Measurements from ENCODE around the gene ITPKA.
"Not testable (repeated sequence)": the region's sequence is repeated elsewhere in the genome, so short reads cannot be mapped to it uniquely, and the experiment has no call there.

ITPKA gene

GRCh38 chr15:41493205-41493901 lies at the start of gene ITPKA:
TSS of gene ITPKA (plus strand) at chr15:41493874. CDS start at chr15:41493928, 54 bp downstream.
- DNase-seq (ENCODE audit: low read depth in 2 of 2), result peak; percentile 87 to 89

GRCh38 chr15:41445399-41445798 lies 48.3 kb upstream of the ITPKA start:
- no peak for DNase-seq (ENCODE audit: low read depth in 2 of 2)

GRCh38 chr15:41462084-41462795 lies 31.4 kb upstream of the ITPKA start:
- no peak for DNase-seq (ENCODE audit: low read depth in 2 of 2)

- DNase-seq (ENCODE audit: low read depth in 2 of 2), result no peak
These were observed 28.6 kb upstream of the ITPKA start for GRCh38 chr15:41464889-41465580.

GRCh38 chr15:41465822-41466421 lies 27.8 kb upstream of the ITPKA start:
- no peak for DNase-seq (ENCODE audit: low read depth in 2 of 2)

- DNase-seq (ENCODE audit: low read depth in 2 of 2), result no peak
These were observed 27.0 kb upstream of the ITPKA start for GRCh38 chr15:41466711-41467110.

GRCh38 chr15:41469644-41470043 lies 24.0 kb upstream of the ITPKA start:
- not testable (repeated sequence) for DNase-seq (ENCODE audit: low read depth in 2 of 2)

- DNase-seq (ENCODE audit: low read depth in 2 of 2), result no peak
These were observed 20.3 kb upstream of the ITPKA start for GRCh38 chr15:41473418-41473817.

- DNase-seq (ENCODE audit: low read depth in 2 of 2), result no peak
These were observed 19.2 kb upstream of the ITPKA start for GRCh38 chr15:41474436-41474835.

- DNase-seq (ENCODE audit: low read depth in 2 of 2), result no peak
These were observed 18.7 kb upstream of the ITPKA start for GRCh38 chr15:41474941-41475340.

- DNase-seq (ENCODE audit: low read depth in 2 of 2), result no peak
These were observed 17.1 kb upstream of the ITPKA start for GRCh38 chr15:41476416-41477048.

GRCh38 chr15:41480396-41481140 lies 13.1 kb upstream of the ITPKA start:
- DNase-seq (ENCODE audit: low read depth in 2 of 2), result no peak

- DNase-seq (ENCODE audit: low read depth in 2 of 2), result no peak
These were observed 11.4 kb upstream of the ITPKA start for GRCh38 chr15:41482110-41482877.

GRCh38 chr15:41483115-41483514 lies 10.6 kb upstream of the ITPKA start:
- DNase-seq (ENCODE audit: low read depth in 2 of 2), result no peak

- DNase-seq (ENCODE audit: low read depth in 2 of 2), result no peak
These were observed 10.2 kb upstream of the ITPKA start for GRCh38 chr15:41483519-41483918.

- no peak for DNase-seq (ENCODE audit: low read depth in 2 of 2)
These were observed 8.6 kb upstream of the ITPKA start for GRCh38 chr15:41484937-41485625.

GRCh38 chr15:41486286-41486685 lies 7.4 kb upstream of the ITPKA start:
- no peak for DNase-seq (ENCODE audit: low read depth in 2 of 2)

GRCh38 chr15:41487381-41487780 lies 6.3 kb upstream of the ITPKA start:
- no peak for DNase-seq (ENCODE audit: low read depth in 2 of 2)

- DNase-seq (ENCODE audit: low read depth in 2 of 2), result no peak
These were observed 5.9 kb upstream of the ITPKA start for GRCh38 chr15:41487802-41488201.

GRCh38 chr15:41489641-41490040 lies 4.0 kb upstream of the ITPKA start:
- no peak for DNase-seq (ENCODE audit: low read depth in 2 of 2)

Data from activated CD4-positive, alpha-beta T cell treated with anti-CD3 and anti-CD28 coated beads for 24 hours (primary cell).